A673 (cell line): ENCODE data around the gene ZNF571. TPM values are rescaled to one million over a fixed set of nuclear protein-coding genes. Genes with fewer than 3 reads are reported as not detected.

Source experiments
- Bru-seq: library from RNA; stranded (reverse); fragments of 400-500 nt; gene quantifications from one replicate; lab custom pipeline; 2021; lab: Mats Ljungman, UMichigan
- BruChase-seq, 2 experiments: library from RNA; stranded (reverse); fragments of 400-500 nt; gene quantifications; one replicate each; lab custom pipeline; 2021; lab: Mats Ljungman, UMichigan
- BruUV-seq: library from RNA; stranded (reverse); fragments of 400-500 nt; replicated peaks from 2 replicates; lab custom pipeline; 2021; lab: Mats Ljungman, UMichigan
- CTCF ChIA-PET: fragments of 300-600 bp; sonication (Branson Sonifier 250); formaldehyde crosslinking; loops from one replicate; lab custom pipeline; 2022; ENCODE audit warnings: antibody characterized with exemption; lab: Charles Lee
- POLR2A ChIA-PET: fragments of 300-600 bp; sonication (Branson Sonifier 250); formaldehyde crosslinking; loops from one replicate; lab custom pipeline; 2022; ENCODE audit warnings: antibody characterized with exemption; ENCODE audit not compliant: low non-redundant PET; lab: Charles Lee
- DNase-seq: peaks from one replicate; pipeline ENCODE4 v3.0.0-alpha.2; 2015; ENCODE audit warnings: low spot score
- H3K27ac ChIP-seq: fragments of 200-600 bp; sonication (generic); 2 replicates; pipeline ENCODE4 v1.5.1; 2016; ENCODE audit warnings: mixed run types, low read depth, mild to moderate bottlenecking, mixed read lengths, antibody characterized with exemption, low read length; ENCODE audit not compliant: poor library complexity, severe bottlenecking
- H3K27me3 ChIP-seq: fragments of 200-600 bp; sonication (generic); replicated peaks from 2 replicates; pipeline ENCODE4 v1.6.1; 2017; ENCODE audit warnings: mixed run types, low read depth, mild to moderate bottlenecking, mixed read lengths, antibody characterized with exemption, low read length; ENCODE audit not compliant: insufficient read depth, poor library complexity
- H3K36me3 ChIP-seq: fragments of 200-600 bp; sonication (generic); 2 replicates; pipeline ENCODE4 v1.6.1; 2016; ENCODE audit warnings: mixed run types, mild to moderate bottlenecking, mixed read lengths, antibody characterized with exemption, low read length; ENCODE audit not compliant: insufficient read depth, poor library complexity, severe bottlenecking
- H3K4me1 ChIP-seq: fragments of 200-600 bp; sonication (generic); 2 replicates; pipeline ENCODE4 v1.6.1; 2017; ENCODE audit warnings: mixed run types, mild to moderate bottlenecking, mixed read lengths, antibody characterized with exemption, low read length; ENCODE audit not compliant: insufficient read depth, poor library complexity, severe bottlenecking
- H3K4me3 ChIP-seq: fragments of 200-600 bp; sonication (generic); 2 replicates; pipeline ENCODE4 v1.5.1; 2016; ENCODE audit warnings: low read depth, mixed run types, mild to moderate bottlenecking, mixed read lengths, low read length; ENCODE audit not compliant: poor library complexity, severe bottlenecking
- H3K9me3 ChIP-seq: fragments of 200-600 bp; sonication (generic); 2 replicates; pipeline ENCODE4 v1.6.1; 2016; ENCODE audit warnings: mixed run types, low read depth, mild to moderate bottlenecking, mixed read lengths, antibody characterized with exemption, low read length; ENCODE audit not compliant: poor library complexity, severe bottlenecking
- EZH2 ChIP-seq: fragments of 200-600 bp; sonication (generic); IDR thresholded peaks from 2 replicates; pipeline ENCODE4 v1.6.1; 2017; ENCODE audit warnings: borderline replicate concordance, low read depth, mild to moderate bottlenecking, mixed read lengths, antibody characterized with exemption, low read length; ENCODE audit not compliant: poor library complexity, severe bottlenecking
- intact Hi-C: fragments of 100-400 bp; cut with micrococcal nuclease; formaldehyde crosslinking; loops from one replicate; pipeline ENCODE4 v1.10.0; 2022; ENCODE audit not compliant: unreplicated experiment
- long read RNA-seq: library from polyadenylated mRNA; stranded (forward); transcript quantifications from one replicate; pipeline ENCODE4 v2.0.0, GENCODE V29; 2022
- total RNA-seq: library from RNA; stranded (reverse); gene quantifications from 2 replicates; pipeline ENCODE4 v1.2.3, GENCODE V29; 2021
- TF ChIP-seq, protein P1 (sequence below): fragments of 300-800, 200-600 bp; sonication (generic); conservative IDR thresholded peaks from 2 replicates; pipeline ENCODE4 v1.5.1; 2017; ENCODE audit warnings: low read depth, mild to moderate bottlenecking, antibody characterized with exemption, low read length, moderate library complexity, mixed read lengths

Gene ZNF571
- 2.6 and 3.9 TPM in 2 replicates for total RNA-seq
- percentile 48 among the genes with signal in this experiment for Bru-seq, nascent RNA
- BruChase-seq, experiment 1, labeled RNA remaining after a 2-hour chase = percentile 53 among the genes with signal in this experiment
- BruChase-seq, experiment 2, labeled RNA remaining after a 6-hour chase = percentile 53 among the genes with signal in this experiment
- long read RNA-seq, partial matches to known transcripts = 0 of 1 reads
- long read RNA-seq, other reads (novel, unspliced or antisense) = 1 of 1 reads

DNA sequence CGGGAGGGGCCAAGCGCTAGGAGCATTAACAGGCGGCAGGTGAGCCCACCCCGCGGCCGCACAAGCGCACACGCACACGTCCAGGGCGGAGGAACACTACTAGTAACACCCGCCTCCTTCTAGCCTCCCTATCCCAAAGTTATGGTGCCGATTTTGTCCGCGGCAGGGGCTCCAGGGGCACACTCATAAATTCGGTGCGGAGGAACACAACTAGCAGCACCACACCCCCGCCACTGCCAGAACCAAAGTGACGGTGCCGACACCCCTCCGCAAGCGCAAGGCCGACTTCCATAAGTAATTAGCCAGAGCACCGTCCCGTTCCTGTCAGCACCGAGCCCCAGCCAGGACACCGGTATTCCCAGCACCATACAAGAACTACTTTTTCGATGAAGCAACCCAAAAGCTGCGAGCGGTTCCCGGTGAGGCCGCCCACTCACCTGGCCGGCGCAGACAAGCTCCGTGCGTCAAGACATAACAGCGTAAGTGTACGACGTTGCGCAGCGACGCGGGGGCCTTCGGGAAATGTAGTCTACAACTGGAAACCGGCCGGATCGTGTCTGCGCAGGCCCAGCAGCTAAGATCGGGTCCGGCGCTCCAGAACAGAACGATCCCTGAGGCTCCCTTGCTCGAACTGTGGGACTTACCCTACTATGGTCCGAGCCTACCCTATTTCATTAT, at the start of gene ZNF571, which contains the start of gene ZNF540:
ZNF571 (minus strand) TSS at position 489 of the 678 bp plus-strand sequence. CDS start 8,116 bp downstream, outside the sequence.
ZNF540 (plus strand) TSS at position 573 of the 678 bp plus-strand sequence. CDS start 3,572 bp downstream, outside the sequence.
- BruUV-seq = no TSS peak
- no peak for TF ChIP-seq EZH2
- TF ChIP-seq, protein P1, sequence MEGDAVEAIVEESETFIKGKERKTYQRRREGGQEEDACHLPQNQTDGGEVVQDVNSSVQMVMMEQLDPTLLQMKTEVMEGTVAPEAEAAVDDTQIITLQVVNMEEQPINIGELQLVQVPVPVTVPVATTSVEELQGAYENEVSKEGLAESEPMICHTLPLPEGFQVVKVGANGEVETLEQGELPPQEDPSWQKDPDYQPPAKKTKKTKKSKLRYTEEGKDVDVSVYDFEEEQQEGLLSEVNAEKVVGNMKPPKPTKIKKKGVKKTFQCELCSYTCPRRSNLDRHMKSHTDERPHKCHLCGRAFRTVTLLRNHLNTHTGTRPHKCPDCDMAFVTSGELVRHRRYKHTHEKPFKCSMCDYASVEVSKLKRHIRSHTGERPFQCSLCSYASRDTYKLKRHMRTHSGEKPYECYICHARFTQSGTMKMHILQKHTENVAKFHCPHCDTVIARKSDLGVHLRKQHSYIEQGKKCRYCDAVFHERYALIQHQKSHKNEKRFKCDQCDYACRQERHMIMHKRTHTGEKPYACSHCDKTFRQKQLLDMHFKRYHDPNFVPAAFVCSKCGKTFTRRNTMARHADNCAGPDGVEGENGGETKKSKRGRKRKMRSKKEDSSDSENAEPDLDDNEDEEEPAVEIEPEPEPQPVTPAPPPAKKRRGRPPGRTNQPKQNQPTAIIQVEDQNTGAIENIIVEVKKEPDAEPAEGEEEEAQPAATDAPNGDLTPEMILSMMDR = no peak
- peak; percentile 91 for DNase-seq
- POLR2A ChIA-PET = no interaction called here
- Histone ChIP-seq H3K27me3 (no peaks in the 10 kb centered on the region), H3K27ac (peak within 1 kb of the TSS; percentile 1), H3K4me1 (no peaks in the 10 kb centered on the region), H3K36me3 (no peaks in the 10 kb centered on the region), H3K9me3 (peaks cover 13% of the 10 kb centered on the region), H3K4me3 (peak within 1 kb of the TSS; percentile 64)
- intact Hi-C loops = no loop called here
- CTCF ChIA-PET = interaction anchor here (0.5 kb wide), 1 partner anchor 257 kb away, joined by 7 read pairs; no protein-coding TSS in a partner anchor

DNA sequence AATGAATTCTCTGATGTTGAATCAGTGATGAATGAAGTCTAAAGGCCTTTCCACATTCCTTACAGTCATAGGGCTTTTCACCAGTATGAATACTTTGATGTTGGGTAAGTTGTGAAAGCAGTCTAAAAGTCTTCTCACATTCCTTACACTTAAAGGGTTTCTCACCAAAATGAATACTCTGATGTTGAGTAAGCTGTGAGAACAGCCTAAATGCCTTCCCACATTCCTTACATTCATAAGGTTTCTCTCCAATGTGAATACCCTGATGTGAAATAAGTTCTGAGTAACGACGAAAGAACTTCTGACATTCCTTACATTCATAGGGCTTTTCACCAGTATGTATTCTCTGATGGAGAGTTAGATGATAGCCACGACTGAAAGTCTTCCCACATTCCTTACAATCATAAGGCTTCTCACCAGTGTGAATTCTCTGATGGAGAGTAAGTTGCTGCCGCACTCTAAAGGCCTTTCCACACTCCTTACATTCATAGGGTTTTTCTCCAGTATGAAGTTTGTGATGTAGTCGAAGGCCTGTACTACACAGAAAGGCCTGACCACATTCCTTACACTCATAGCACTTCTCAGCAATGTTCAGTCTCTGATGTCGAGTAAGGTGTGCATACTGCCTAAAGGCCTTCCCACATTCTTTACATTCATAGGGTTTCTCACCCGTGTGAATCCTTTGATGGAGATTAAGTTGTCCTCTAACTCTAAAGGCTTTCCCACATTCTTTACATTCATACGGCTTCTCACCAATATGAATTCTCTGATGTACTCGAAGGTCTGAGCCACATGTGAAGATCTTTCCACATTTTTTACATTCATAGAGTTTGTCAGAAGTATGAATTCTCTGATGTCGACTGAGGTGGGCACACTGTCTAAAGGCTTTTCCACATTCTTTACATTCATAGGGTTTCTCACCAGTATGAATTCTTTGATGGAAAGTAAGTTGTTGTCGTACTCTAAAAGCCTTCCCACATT, 40.8 kb upstream of the ZNF571 start:
- intact Hi-C loops = no loop called here
- no TSS peak for BruUV-seq
- ChIA-PET CTCF (no interaction called here), POLR2A (no interaction called here)
- no peak for TF ChIP-seq EZH2
- TF ChIP-seq, protein P1 = no peak
- H3K27ac ChIP-seq = no peak overlapping the region
- no peaks in the 10 kb centered on the region for H3K27me3 ChIP-seq
- H3K4me1 ChIP-seq = no peaks in the 10 kb centered on the region
- H3K36me3 ChIP-seq = peaks cover 14% of the 10 kb centered on the region
- peaks cover 75% of the 10 kb centered on the region for H3K9me3 ChIP-seq
- DNase-seq = no peak
- no peak overlapping the region for H3K4me3 ChIP-seq

DNA sequence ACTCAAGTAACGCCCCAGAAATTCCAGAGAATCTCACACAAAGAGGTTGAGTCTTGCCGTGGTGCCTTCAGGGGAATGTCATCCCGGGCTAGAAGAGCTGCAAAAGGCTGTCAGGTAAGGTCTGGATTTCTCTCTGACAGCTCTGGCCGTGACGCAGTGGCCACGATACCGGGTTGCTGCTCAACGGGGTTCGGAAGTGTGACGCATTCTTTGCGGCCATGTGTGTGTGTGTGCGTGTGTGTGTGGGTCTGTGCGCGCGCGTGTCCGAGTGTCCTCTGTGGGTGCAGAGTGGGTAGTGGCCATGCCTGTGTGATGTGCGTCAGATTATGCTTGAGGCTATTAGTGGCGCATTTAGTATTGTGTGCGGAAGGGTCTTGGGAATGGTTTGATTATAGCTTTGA, 390 bp upstream of the ZNF571 start:
- POLR2A ChIA-PET = no interaction called here
- DNase-seq = no peak

More for the DNA sequence above, 390 bp upstream of the ZNF571 start:
- CTCF ChIA-PET = interaction anchor here (0.5 kb wide), 1 partner anchor 257 kb away, joined by 7 read pairs; no protein-coding TSS in a partner anchor
- no TSS peak for BruUV-seq
- Histone ChIP-seq H3K27me3 (no peaks in the 10 kb centered on the region), H3K36me3 (no peaks in the 10 kb centered on the region), H3K9me3 (peaks cover 11% of the 10 kb centered on the region), H3K4me1 (no peaks in the 10 kb centered on the region), H3K4me3 (peak overlapping the region; percentile 64), H3K27ac (no peak overlapping the region)
- TF ChIP-seq EZH2 = no peak
- TF ChIP-seq, protein P1 = no peak
- intact Hi-C loops = no loop called here
